Hepatocyte (in vitro differentiated cells): ENCODE measurements around the gene PRKACB. TPM values are rescaled to one million over a fixed set of nuclear protein-coding genes. Genes with fewer than 3 reads are reported as not detected.
"Not testable (repeated sequence)": the region's sequence is repeated elsewhere in the genome, so short reads cannot be mapped to it uniquely, and the experiment has no call there.

Experiments used
- DNase-seq: peaks from one replicate; pipeline ENCODE4 v3.0.0-alpha.2; 2016; ENCODE audit warnings: low spot score
- H2AFZ ChIP-seq: fragments of 200-600 bp; sonication (generic); 2 replicates; pipeline ENCODE4 v1.6.0; 2016; ENCODE audit warnings: antibody characterized with exemption, mild to moderate bottlenecking
- H3K27ac ChIP-seq: fragments of 200-600 bp; sonication (generic); 2 replicates; pipeline ENCODE4 v1.5.1; 2016; ENCODE audit warnings: mild to moderate bottlenecking
- H3K27me3 ChIP-seq: fragments of 200-600 bp; sonication (generic); 2 replicates; pipeline ENCODE4 v1.6.1; 2016
- H3K36me3 ChIP-seq: fragments of 200-600 bp; sonication (generic); replicated peaks from 2 replicates; pipeline ENCODE4 v1.5.1; 2016; ENCODE audit warnings: low read depth; ENCODE audit not compliant: insufficient read depth
- H3K4me1 ChIP-seq: fragments of 200-600 bp; sonication (generic); 2 replicates; pipeline ENCODE4 v1.5.1; 2016; ENCODE audit warnings: mild to moderate bottlenecking, moderate library complexity; ENCODE audit not compliant: insufficient read depth
- H3K4me2 ChIP-seq: fragments of 200-600 bp; sonication (generic); 2 replicates; pipeline ENCODE4 v1.6.0; 2016
- H3K4me3 ChIP-seq: fragments of 200-600 bp; sonication (generic); 2 replicates; pipeline ENCODE4 v1.5.1; 2016; ENCODE audit warnings: mild to moderate bottlenecking
- H3K79me2 ChIP-seq: fragments of 200-600 bp; sonication (generic); 2 replicates; pipeline ENCODE4 v1.6.0; 2017; ENCODE audit warnings: mild to moderate bottlenecking
- H3K9me2 ChIP-seq: fragments of 200-600 bp; sonication (generic); replicated peaks from 2 replicates; pipeline ENCODE4 v1.6.0; 2017; ENCODE audit warnings: mild to moderate bottlenecking; ENCODE audit not compliant: insufficient read depth
- H3K9me3 ChIP-seq: fragments of 200-600 bp; sonication (generic); 2 replicates; pipeline ENCODE4 v1.5.1; 2016; ENCODE audit warnings: low read depth, mild to moderate bottlenecking
- H4K20me1 ChIP-seq: fragments of 200-600 bp; sonication (generic); 2 replicates; pipeline ENCODE4 v1.6.0; 2016; ENCODE audit warnings: mild to moderate bottlenecking; ENCODE audit not compliant: insufficient read depth, poor library complexity, severe bottlenecking
- EZH2phosphoT487 ChIP-seq: fragments of 200-600 bp; sonication (generic); IDR thresholded peaks from one replicate; pipeline ENCODE4 v1.6.1; 2018; ENCODE audit warnings: antibody characterized with exemption, mild to moderate bottlenecking, low read depth, moderate library complexity; ENCODE audit not compliant: unreplicated experiment, severe bottlenecking
- WGBS: methylation state at CpG from one replicate; pipeline ENCODE4 v1.1.6; 2016; ENCODE audit warnings: low lambda C conversion rate; ENCODE audit errors: missing lambda C conversion rate; 5-methylcytosine and 5-hydroxymethylcytosine counted together
- polyA plus RNA-seq: library from polyadenylated mRNA; unstranded; fragments of >200 nt; fragmentation: Nextera tagmentation; extraction: Ambion mirVana; gene quantifications from 2 replicates; pipeline ENCODE4 v1.2.1, GENCODE V29; 2016
- small RNA-seq: library from RNA; depleted of rRNA; stranded (forward); fragments of <200 nt; gene quantifications from one replicate; pipeline ENCODE3, GENCODE V24; 2014
- total RNA-seq: library from RNA; depleted of rRNA; stranded (reverse); fragments of >200 nt; gene quantifications from 2 replicates; pipeline ENCODE4 v1.2.3, GENCODE V29; 2014
- TF ChIP-seq, protein P1 (sequence below): fragments of 200-600 bp; sonication (generic); IDR thresholded peaks from 2 replicates; pipeline ENCODE4 v1.5.1; 2016; ENCODE audit warnings: antibody characterized with exemption, mild to moderate bottlenecking; ENCODE audit not compliant: poor library complexity

The PRKACB gene
- total and polyA plus RNA-seq, 2 experiments from 2014 or later, result 14.0 to 29.5 TPM

- no peaks in the 10 kb centered on the region for H3K36me3 ChIP-seq
- no peak for DNase-seq
- no peaks in the 10 kb centered on the region for H3K4me1 ChIP-seq
- H3K9me3 ChIP-seq, result no peaks in the 10 kb centered on the region
- no peak overlapping the region for H3K27ac ChIP-seq
- H3K9me2 ChIP-seq, result no peaks in the 10 kb centered on the region
- 84% methylated on average over 1 of the region's 1 CpG for WGBS
- no peak overlapping the region for H3K4me2 ChIP-seq
- TF ChIP-seq EZH2phosphoT487, result no peak
- no peaks in the 10 kb centered on the region for H4K20me1 ChIP-seq
- H3K27me3 ChIP-seq, result no peaks in the 10 kb centered on the region
- H2AFZ ChIP-seq, result no peak overlapping the region
- H3K79me2 ChIP-seq, result no peaks in the 10 kb centered on the region
- no peak overlapping the region for H3K4me3 ChIP-seq
Observed at GRCh38 chr1:84283381-84283780, 139.3 kb downstream of the PRKACB start.

GRCh38 chr1:84286071-84286470, 142.0 kb downstream of the PRKACB start:
- WGBS, result 93% methylated on average over 1 of the region's 1 CpG
- no peaks in the 10 kb centered on the region for H3K9me3 ChIP-seq
- no peak overlapping the region for H3K4me3 ChIP-seq
- TF ChIP-seq, protein P1, sequence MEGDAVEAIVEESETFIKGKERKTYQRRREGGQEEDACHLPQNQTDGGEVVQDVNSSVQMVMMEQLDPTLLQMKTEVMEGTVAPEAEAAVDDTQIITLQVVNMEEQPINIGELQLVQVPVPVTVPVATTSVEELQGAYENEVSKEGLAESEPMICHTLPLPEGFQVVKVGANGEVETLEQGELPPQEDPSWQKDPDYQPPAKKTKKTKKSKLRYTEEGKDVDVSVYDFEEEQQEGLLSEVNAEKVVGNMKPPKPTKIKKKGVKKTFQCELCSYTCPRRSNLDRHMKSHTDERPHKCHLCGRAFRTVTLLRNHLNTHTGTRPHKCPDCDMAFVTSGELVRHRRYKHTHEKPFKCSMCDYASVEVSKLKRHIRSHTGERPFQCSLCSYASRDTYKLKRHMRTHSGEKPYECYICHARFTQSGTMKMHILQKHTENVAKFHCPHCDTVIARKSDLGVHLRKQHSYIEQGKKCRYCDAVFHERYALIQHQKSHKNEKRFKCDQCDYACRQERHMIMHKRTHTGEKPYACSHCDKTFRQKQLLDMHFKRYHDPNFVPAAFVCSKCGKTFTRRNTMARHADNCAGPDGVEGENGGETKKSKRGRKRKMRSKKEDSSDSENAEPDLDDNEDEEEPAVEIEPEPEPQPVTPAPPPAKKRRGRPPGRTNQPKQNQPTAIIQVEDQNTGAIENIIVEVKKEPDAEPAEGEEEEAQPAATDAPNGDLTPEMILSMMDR, result no peak
- TF ChIP-seq EZH2phosphoT487, result no peak
- H3K4me2 ChIP-seq, result no peak overlapping the region
- H3K9me2 ChIP-seq, result no peaks in the 10 kb centered on the region
- no peaks in the 10 kb centered on the region for H3K79me2 ChIP-seq
- no peaks in the 10 kb centered on the region for H4K20me1 ChIP-seq
- H3K36me3 ChIP-seq, result no peaks in the 10 kb centered on the region
- H3K27me3 ChIP-seq, result no peaks in the 10 kb centered on the region
- no peak overlapping the region for H2AFZ ChIP-seq
- no peak overlapping the region for H3K27ac ChIP-seq
- no peak for DNase-seq
- H3K4me1 ChIP-seq, result no peaks in the 10 kb centered on the region

DNA sequence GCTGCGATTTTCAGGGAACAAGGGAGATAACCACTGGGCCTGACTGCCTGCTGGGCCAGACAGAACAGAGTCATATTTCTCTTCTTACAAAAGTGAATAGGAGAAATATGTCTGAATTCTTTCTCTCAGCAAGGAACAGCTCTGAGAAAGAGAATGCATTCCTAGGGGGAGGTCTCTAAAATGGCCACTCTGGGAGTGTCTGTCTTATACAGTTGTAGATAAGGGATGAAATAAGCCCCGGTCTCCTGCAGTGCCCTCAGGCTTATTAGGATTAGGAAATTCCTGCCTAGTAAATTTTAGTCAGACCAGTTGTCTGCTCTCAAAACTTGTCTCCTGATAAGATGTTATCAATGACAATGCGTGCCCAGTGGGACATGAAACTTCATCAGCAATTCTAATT, 143.3 kb downstream of the PRKACB start:
- not testable (repeated sequence) for DNase-seq
- 54% methylated on average over 3 of the region's 3 CpGs for WGBS

More for the DNA sequence above, 143.3 kb downstream of the PRKACB start:
- H3K9me3 ChIP-seq, H3K4me3 ChIP-seq, H4K20me1 ChIP-seq, H3K36me3 ChIP-seq, H3K27me3 ChIP-seq, H3K9me2 ChIP-seq, H3K27ac ChIP-seq, H3K4me2 ChIP-seq, H3K4me1 ChIP-seq, H2AFZ ChIP-seq, H3K79me2 ChIP-seq: not testable (repeated sequence)

Small RNA genes within 50 kb of the gene (small RNA-seq; reads per million reads assigned to genes)
- gene AL450063.1 (not detected), gene RF00410 (not detected)

Other genes starting within 250 kb of the PRKACB start
- gene TTLL7, start 145.1 kb upstream of the PRKACB start, total RNA-seq, result 3.4 and 3.5 TPM in 2 replicates
- gene TTLL7, start 145.1 kb upstream of the PRKACB start, polyA plus RNA-seq, result 1.9 and 2.3 TPM in 2 replicates
- 1.3 and 2.4 TPM in 2 replicates for gene SAMD13, start 157.4 kb downstream of the PRKACB start, total RNA-seq
- gene SAMD13, start 157.4 kb downstream of the PRKACB start, polyA plus RNA-seq, result 0.88 and 2.6 TPM in 2 replicates